MG63 (cell line): ENCODE data around the gene BBS9. TPM values are rescaled to one million over a fixed set of nuclear protein-coding genes. Genes with fewer than 3 reads are reported as not detected.
"Not testable (repeated sequence)": the region's sequence is repeated elsewhere in the genome, so short reads cannot be mapped to it uniquely, and the experiment has no call there.

ENCODE experiments used
- DNase-seq: peaks from one replicate; pipeline ENCODE4 v3.0.0-alpha.2; 2020
- H3K27me3 ChIP-seq: fragments of 250-450 bp; sonication (Bioruptor Pico); 2 replicates; pipeline ENCODE4 v1.5.1; 2020; ENCODE audit warnings: mild to moderate bottlenecking, moderate library complexity
- H3K36me3 ChIP-seq: fragments of 250-450 bp; sonication (Bioruptor Pico); 2 replicates; pipeline ENCODE4 v1.5.1; 2020; ENCODE audit warnings: mild to moderate bottlenecking, moderate library complexity
- H3K4me3 ChIP-seq: fragments of 250-450 bp; sonication (Bioruptor Pico); 2 replicates; pipeline ENCODE4 v1.5.1; 2020; ENCODE audit warnings: mild to moderate bottlenecking, moderate library complexity
- H3K9me3 ChIP-seq: fragments of 250-450 bp; sonication (Bioruptor Pico); 2 replicates; pipeline ENCODE4 v1.5.1; 2020; ENCODE audit warnings: mild to moderate bottlenecking, moderate library complexity
- total RNA-seq: library from RNA; depleted of rRNA; stranded (reverse); fragments of >200 nt; shearing (Covaris generic); gene quantifications from 2 replicates; pipeline ENCODE4 v1.2.3, GENCODE V29; 2014; ENCODE audit warnings: low replicate concordance

Gene BBS9
- total RNA-seq, 1 experiment from 2014 or later = 25.7 TPM

- H3K4me3 ChIP-seq = no peak overlapping the region
- no peaks in the 10 kb centered on the region; the same call in 1 of the 2 replicates for H3K9me3 ChIP-seq
- peak; percentile 43 for DNase-seq
- H3K27me3 ChIP-seq = no peaks in the 10 kb centered on the region
- H3K36me3 ChIP-seq = no peaks in the 10 kb centered on the region; the same call in 1 of the 2 replicates
Observed at GRCh38 chr7:33500703-33501701, 371.6 kb downstream of the BBS9 start.

- Histone ChIP-seq H3K36me3 (no peaks in the 10 kb centered on the region; the same call in 1 of the 2 replicates), H3K9me3 (no peaks in the 10 kb centered on the region; the same call in 1 of the 2 replicates), H3K27me3 (no peaks in the 10 kb centered on the region), H3K4me3 (no peak overlapping the region)
- no peak for DNase-seq
Observed at GRCh38 chr7:33503014-33503413, 373.6 kb downstream of the BBS9 start.

- no peak overlapping the region for H3K4me3 ChIP-seq
- no peak for DNase-seq
Observed at GRCh38 chr7:33503736-33504135, 374.4 kb downstream of the BBS9 start.

GRCh38 chr7:33504266-33504665 lies 374.9 kb downstream of the BBS9 start:
- no peak for DNase-seq
- H3K36me3 ChIP-seq = no peaks in the 10 kb centered on the region
- no peaks in the 10 kb centered on the region for H3K9me3 ChIP-seq

More at GRCh38 chr7:33503736-33504135, 374.4 kb downstream of the BBS9 start:
- Histone ChIP-seq H3K27me3 (no peaks in the 10 kb centered on the region), H3K9me3 (no peaks in the 10 kb centered on the region; the same call in 1 of the 2 replicates), H3K36me3 (no peaks in the 10 kb centered on the region; the same call in 1 of the 2 replicates)

GRCh38 chr7:33509206-33509605 lies 379.8 kb downstream of the BBS9 start:
- Histone ChIP-seq H3K36me3 (no peaks in the 10 kb centered on the region), H3K27me3 (no peaks in the 10 kb centered on the region), H3K4me3 (no peak overlapping the region), H3K9me3 (no peaks in the 10 kb centered on the region)
- no peak for DNase-seq

More at GRCh38 chr7:33504266-33504665, 374.9 kb downstream of the BBS9 start:
- H3K27me3 ChIP-seq = no peaks in the 10 kb centered on the region
- no peak overlapping the region for H3K4me3 ChIP-seq

- no peak for DNase-seq
- no peaks in the 10 kb centered on the region for H3K36me3 ChIP-seq
- no peaks in the 10 kb centered on the region for H3K9me3 ChIP-seq
- no peaks in the 10 kb centered on the region for H3K27me3 ChIP-seq
- H3K4me3 ChIP-seq = no peak overlapping the region
Observed at GRCh38 chr7:33511778-33512177, 382.4 kb downstream of the BBS9 start.

GRCh38 chr7:33516568-33516967 lies 387.2 kb downstream of the BBS9 start:
- Histone ChIP-seq H3K27me3 (no peaks in the 10 kb centered on the region), H3K4me3 (no peak overlapping the region), H3K9me3 (no peaks in the 10 kb centered on the region), H3K36me3 (no peaks in the 10 kb centered on the region)
- no peak for DNase-seq

- no peaks in the 10 kb centered on the region for H3K27me3 ChIP-seq
Observed at GRCh38 chr7:33517191-33517590, 387.8 kb downstream of the BBS9 start.

GRCh38 chr7:33527008-33527407 lies 397.6 kb downstream of the BBS9 start:
- not testable (repeated sequence) for H3K27me3 ChIP-seq, H3K9me3 ChIP-seq, H3K36me3 ChIP-seq, DNase-seq, H3K4me3 ChIP-seq

More at GRCh38 chr7:33517191-33517590, 387.8 kb downstream of the BBS9 start:
- H3K36me3 ChIP-seq = no peaks in the 10 kb centered on the region
- DNase-seq = no peak
- no peak overlapping the region for H3K4me3 ChIP-seq
- H3K9me3 ChIP-seq = no peaks in the 10 kb centered on the region

GRCh38 chr7:33527613-33528012 lies 398.2 kb downstream of the BBS9 start:
- H3K9me3 ChIP-seq, H3K36me3 ChIP-seq, H3K4me3 ChIP-seq, H3K27me3 ChIP-seq, DNase-seq: not testable (repeated sequence)

GRCh38 chr7:33529070-33529469 lies 399.7 kb downstream of the BBS9 start:
- Histone ChIP-seq H3K4me3 (no peak overlapping the region), H3K27me3 (no peaks in the 10 kb centered on the region), H3K36me3 (no peaks in the 10 kb centered on the region), H3K9me3 (no peaks in the 10 kb centered on the region; the same call in 1 of the 2 replicates)
- DNase-seq = no peak

GRCh38 chr7:33530664-33531063 lies 401.3 kb downstream of the BBS9 start:
- H3K4me3 ChIP-seq = no peak overlapping the region
- no peaks in the 10 kb centered on the region for H3K27me3 ChIP-seq
- DNase-seq = no peak
- H3K36me3 ChIP-seq = no peaks in the 10 kb centered on the region
- no peaks in the 10 kb centered on the region for H3K9me3 ChIP-seq

GRCh38 chr7:33531888-33532287 lies 402.5 kb downstream of the BBS9 start:
- no peaks in the 10 kb centered on the region for H3K27me3 ChIP-seq
- no peaks in the 10 kb centered on the region for H3K36me3 ChIP-seq
- H3K4me3 ChIP-seq = no peak overlapping the region
- DNase-seq = no peak
- H3K9me3 ChIP-seq = no peaks in the 10 kb centered on the region

GRCh38 chr7:33534833-33535232 lies 405.5 kb downstream of the BBS9 start:
- H3K27me3 ChIP-seq = no peaks in the 10 kb centered on the region
- H3K4me3 ChIP-seq = no peak overlapping the region
- no peaks in the 10 kb centered on the region for H3K9me3 ChIP-seq
- no peak for DNase-seq
- no peaks in the 10 kb centered on the region for H3K36me3 ChIP-seq

GRCh38 chr7:33535989-33536388 lies 406.6 kb downstream of the BBS9 start:
- DNase-seq = no peak
- Histone ChIP-seq H3K9me3 (no peaks in the 10 kb centered on the region), H3K27me3 (no peaks in the 10 kb centered on the region), H3K36me3 (no peaks in the 10 kb centered on the region), H3K4me3 (no peak overlapping the region)

- H3K4me3 ChIP-seq = no peak overlapping the region
- no peaks in the 10 kb centered on the region for H3K27me3 ChIP-seq
Observed at GRCh38 chr7:33536398-33537103, 407.2 kb downstream of the BBS9 start.

GRCh38 chr7:33537104-33537477 lies 407.7 kb downstream of the BBS9 start:
- DNase-seq = no peak
- no peaks in the 10 kb centered on the region for H3K27me3 ChIP-seq
- no peaks in the 10 kb centered on the region for H3K36me3 ChIP-seq
- no peak overlapping the region for H3K4me3 ChIP-seq
- no peaks in the 10 kb centered on the region for H3K9me3 ChIP-seq

More at GRCh38 chr7:33536398-33537103, 407.2 kb downstream of the BBS9 start:
- no peaks in the 10 kb centered on the region for H3K9me3 ChIP-seq
- no peaks in the 10 kb centered on the region for H3K36me3 ChIP-seq
- DNase-seq = no peak
